WERI-Rb-1 (cell line): ENCODE measurements around the gene KRTAP1-5.

Source experiments
- DNase-seq: peaks from one replicate; pipeline ENCODE4 v3.0.0-alpha.2; 2020
- H3K27ac ChIP-seq: fragments of 250-450 bp; sonication (Bioruptor Pico); 2 replicates; pipeline ENCODE4 v1.5.1; 2020; ENCODE audit warnings: mild to moderate bottlenecking, moderate library complexity
- H3K27me3 ChIP-seq: fragments of 250-450 bp; sonication (Bioruptor Pico); 2 replicates; pipeline ENCODE4 v1.5.1; 2021; ENCODE audit warnings: mild to moderate bottlenecking, low read depth, moderate library complexity; ENCODE audit not compliant: insufficient read depth, severe bottlenecking
- H3K36me3 ChIP-seq: fragments of 250-450 bp; sonication (Bioruptor Pico); 2 replicates; pipeline ENCODE4 v1.5.1; 2020; ENCODE audit warnings: mild to moderate bottlenecking, moderate library complexity
- H3K4me3 ChIP-seq: 2 replicates; pipeline ENCODE4 v1.5.1; 2011; ENCODE audit warnings: low read depth, mild to moderate bottlenecking, control low read depth, low read length
- H3K9me3 ChIP-seq: fragments of 250-450 bp; sonication (Bioruptor Pico); 2 replicates; pipeline ENCODE4 v1.5.1; 2021; ENCODE audit warnings: mild to moderate bottlenecking, moderate library complexity; ENCODE audit not compliant: severe bottlenecking
- TF ChIP-seq, protein P1 (sequence below): IDR thresholded peaks from 2 replicates; pipeline ENCODE4 v1.5.1; 2011; ENCODE audit warnings: low read depth, mild to moderate bottlenecking, control low read depth, inconsistent platforms, low read length

The KRTAP1-5 gene

GRCh38 chr17:40984226-40984625 is 42.8 kb downstream of the KRTAP1-5 start, which contains the start of gene KRT40:
KRT40 (minus strand) TSS chr17:40984326; CDS start chr17:40984273, 53 bp downstream.
- Histone ChIP-seq H3K4me3 (no peak within 1 kb of the TSS), H3K36me3 (no peaks in the 10 kb centered on the region), H3K9me3 (no peaks in the 10 kb centered on the region), H3K27ac (no peak within 1 kb of the TSS), H3K27me3 (no peaks in the 10 kb centered on the region)
- TF ChIP-seq, protein P1, sequence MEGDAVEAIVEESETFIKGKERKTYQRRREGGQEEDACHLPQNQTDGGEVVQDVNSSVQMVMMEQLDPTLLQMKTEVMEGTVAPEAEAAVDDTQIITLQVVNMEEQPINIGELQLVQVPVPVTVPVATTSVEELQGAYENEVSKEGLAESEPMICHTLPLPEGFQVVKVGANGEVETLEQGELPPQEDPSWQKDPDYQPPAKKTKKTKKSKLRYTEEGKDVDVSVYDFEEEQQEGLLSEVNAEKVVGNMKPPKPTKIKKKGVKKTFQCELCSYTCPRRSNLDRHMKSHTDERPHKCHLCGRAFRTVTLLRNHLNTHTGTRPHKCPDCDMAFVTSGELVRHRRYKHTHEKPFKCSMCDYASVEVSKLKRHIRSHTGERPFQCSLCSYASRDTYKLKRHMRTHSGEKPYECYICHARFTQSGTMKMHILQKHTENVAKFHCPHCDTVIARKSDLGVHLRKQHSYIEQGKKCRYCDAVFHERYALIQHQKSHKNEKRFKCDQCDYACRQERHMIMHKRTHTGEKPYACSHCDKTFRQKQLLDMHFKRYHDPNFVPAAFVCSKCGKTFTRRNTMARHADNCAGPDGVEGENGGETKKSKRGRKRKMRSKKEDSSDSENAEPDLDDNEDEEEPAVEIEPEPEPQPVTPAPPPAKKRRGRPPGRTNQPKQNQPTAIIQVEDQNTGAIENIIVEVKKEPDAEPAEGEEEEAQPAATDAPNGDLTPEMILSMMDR: no peak
- no peak for DNase-seq

- peak overlapping the region; percentile 37 for H3K4me3 ChIP-seq
- DNase-seq: no peak
- H3K9me3 ChIP-seq: no peaks in the 10 kb centered on the region
- no peaks in the 10 kb centered on the region for H3K36me3 ChIP-seq
- TF ChIP-seq, protein P1: no peak
- no peaks in the 10 kb centered on the region for H3K27me3 ChIP-seq
- H3K27ac ChIP-seq: peak overlapping the region; percentile 75
Observed at GRCh38 chr17:40981115-40981514, 45.9 kb downstream of the KRTAP1-5 start.

DNA sequence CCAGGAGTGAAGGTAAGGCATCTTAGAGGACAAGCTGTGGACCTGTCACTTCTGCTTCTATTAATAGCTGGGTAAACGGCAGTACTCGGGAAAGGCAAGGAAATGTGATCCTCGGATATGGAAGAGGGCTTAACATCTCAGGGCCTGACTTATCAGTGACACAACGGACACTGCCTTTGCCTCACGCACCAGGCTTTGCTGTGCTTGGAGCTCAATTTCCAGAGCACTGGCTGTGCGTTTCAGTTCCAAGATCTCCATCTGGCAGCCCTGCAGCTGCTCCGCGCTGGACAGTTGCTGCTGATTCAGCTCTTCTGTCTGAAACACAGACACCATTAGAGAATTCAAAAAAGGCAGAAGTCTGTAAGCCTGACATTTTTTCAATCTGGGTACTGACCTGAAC is 46.4 kb downstream of the KRTAP1-5 start:
- DNase-seq: peak; percentile 93
- Histone ChIP-seq H3K9me3 (no peaks in the 10 kb centered on the region), H3K27ac (peak overlapping the region; percentile 75), H3K36me3 (no peaks in the 10 kb centered on the region), H3K4me3 (peak overlapping the region; percentile 37), H3K27me3 (no peaks in the 10 kb centered on the region)
- TF ChIP-seq, protein P1: no peak

- peak overlapping the region; percentile 75 for H3K27ac ChIP-seq
- TF ChIP-seq, protein P1: no peak
- H3K9me3 ChIP-seq: no peaks in the 10 kb centered on the region
- H3K36me3 ChIP-seq: no peaks in the 10 kb centered on the region
- H3K27me3 ChIP-seq: no peaks in the 10 kb centered on the region
- DNase-seq: no peak
- H3K4me3 ChIP-seq: peak overlapping the region; percentile 37
Observed at GRCh38 chr17:40980117-40980516, 46.9 kb downstream of the KRTAP1-5 start.

DNA sequence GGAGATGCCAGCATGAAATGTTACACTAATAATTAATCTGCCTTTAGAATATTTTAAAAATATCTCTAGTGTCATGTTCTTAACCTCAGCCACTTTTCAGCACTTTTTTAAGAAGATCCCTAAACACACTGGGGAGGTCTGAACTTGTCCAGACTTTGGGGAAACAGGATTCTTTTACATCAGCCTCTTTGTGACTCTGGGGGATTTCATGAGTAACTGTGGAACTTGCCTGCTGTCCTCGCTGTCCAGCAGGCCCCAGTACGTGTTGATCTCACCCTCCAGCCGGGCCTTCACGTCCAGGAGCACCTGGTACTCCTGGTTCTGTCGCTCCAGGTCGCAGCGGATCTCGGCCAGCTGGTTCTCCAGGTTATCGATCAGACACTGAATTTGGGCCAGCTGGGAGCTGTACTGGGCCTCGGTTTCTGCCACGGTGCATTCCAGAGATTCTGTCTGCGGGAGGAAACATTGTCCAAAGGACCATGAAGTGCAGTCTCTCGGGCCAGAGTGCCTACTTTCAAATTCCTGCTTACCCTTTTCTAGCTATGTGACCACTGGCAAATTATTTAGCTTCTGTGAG is 48.3 kb downstream of the KRTAP1-5 start:
- Histone ChIP-seq H3K4me3 (no peak overlapping the region), H3K36me3 (no peaks in the 10 kb centered on the region), H3K27me3 (no peaks in the 10 kb centered on the region), H3K27ac (no peak overlapping the region), H3K9me3 (no peaks in the 10 kb centered on the region)
- TF ChIP-seq, protein P1: no peak
- DNase-seq: no peak
